HT1080 (cell line): ENCODE results near the gene UGGT2. TPM values are rescaled to one million over a fixed set of nuclear protein-coding genes. Genes with fewer than 3 reads are reported as not detected.
"Not testable (repeated sequence)": the region's sequence is repeated elsewhere in the genome, so short reads cannot be mapped to it uniquely, and the experiment has no call there.

Experiments used
- DNase-seq: peaks from one replicate; pipeline ENCODE4 v3.0.0-alpha.2; 2015; ENCODE audit warnings: low read depth
- total RNA-seq: library from RNA; depleted of rRNA; stranded (reverse); fragments of >200 nt; shearing (Covaris generic); gene quantifications from 2 replicates; pipeline ENCODE4 v1.2.3, GENCODE V29; 2014

UGGT2 gene
- total RNA-seq, 1 experiment from 2014 or later: 24.5 TPM

- not testable (repeated sequence) for DNase-seq
Observed at GRCh38 chr13:96050955-96051354, 2.2 kb downstream of the UGGT2 start.

DNA sequence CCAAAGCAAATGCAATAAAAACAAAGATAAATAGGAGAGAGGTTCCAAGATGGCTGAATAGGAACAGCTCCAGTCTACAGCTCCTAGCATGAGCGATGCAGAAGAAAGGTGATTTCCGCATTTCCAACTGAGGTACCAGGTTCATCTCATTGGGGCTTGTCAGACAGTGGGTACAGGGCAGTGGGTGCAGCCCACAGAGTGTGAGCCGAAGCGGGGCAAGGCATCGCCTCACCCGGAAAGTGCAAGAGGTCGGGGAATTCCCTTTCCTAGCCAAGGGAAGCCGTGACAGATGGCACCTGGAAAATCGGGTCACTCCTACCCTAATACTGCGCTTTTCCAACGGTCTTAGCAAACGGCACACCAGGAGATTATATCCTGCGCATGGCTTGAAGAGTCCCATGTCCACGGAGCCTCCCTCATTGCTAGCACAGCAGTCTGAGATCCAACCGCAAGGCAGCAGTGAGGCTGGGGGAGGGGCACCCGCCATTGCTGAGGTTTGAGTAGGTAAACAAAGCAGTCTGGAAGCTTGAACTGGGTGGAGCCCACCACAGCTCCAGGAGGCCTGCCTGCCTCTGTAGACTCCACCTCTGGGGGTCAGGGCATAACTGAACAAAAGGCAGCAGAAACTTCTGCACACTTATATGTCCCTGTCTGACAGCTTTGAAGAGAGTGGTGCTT is 6.6 kb downstream of the UGGT2 start:
- DNase-seq: not testable (repeated sequence)

- no peak for DNase-seq
Observed at GRCh38 chr13:96044238-96044637, 9.0 kb downstream of the UGGT2 start.

GRCh38 chr13:96041326-96042110 is 11.7 kb downstream of the UGGT2 start:
- no peak for DNase-seq

- DNase-seq: no peak
Observed at GRCh38 chr13:96036515-96036914, 16.7 kb downstream of the UGGT2 start.

GRCh38 chr13:96034662-96035061 is 18.5 kb downstream of the UGGT2 start:
- no peak for DNase-seq

DNA sequence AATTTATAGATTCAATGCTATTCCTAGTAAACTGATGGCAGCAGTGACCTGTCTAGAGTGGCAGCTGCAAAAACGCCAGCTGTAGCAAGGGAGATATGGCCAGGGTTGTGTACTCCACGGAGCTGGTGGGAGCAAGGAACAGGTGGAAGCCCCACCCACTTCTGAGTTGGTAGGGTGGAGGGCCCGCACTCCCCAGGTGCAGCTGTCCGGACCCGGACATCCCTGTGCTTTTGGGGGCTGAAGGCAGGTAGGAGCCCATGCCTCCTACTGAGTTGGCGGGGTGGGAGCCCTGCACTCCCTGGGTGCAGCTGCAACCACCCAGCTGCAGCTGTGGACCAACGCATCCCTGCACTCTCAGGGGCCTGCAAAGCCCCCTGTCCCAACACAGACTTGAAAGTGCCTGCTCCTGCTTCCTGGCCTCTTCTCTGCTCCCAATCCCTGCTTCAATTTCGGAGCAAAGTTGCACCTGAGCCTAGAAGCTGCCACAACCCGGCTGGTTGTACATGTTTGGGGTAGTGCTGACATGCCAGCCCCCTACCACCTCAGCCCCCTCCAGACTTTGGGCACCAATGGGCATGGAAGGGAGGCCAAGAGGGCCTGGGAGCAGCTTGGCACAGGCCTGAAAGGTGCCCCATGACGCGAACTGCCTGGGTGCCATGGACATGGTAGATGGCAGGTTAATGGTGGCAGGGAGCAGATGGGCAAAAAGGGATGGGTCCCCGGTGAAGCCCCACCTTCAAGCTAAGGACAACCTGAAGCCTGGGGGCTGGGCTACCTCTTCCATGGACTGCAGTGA is 19.8 kb downstream of the UGGT2 start:
- DNase-seq: no peak

DNA sequence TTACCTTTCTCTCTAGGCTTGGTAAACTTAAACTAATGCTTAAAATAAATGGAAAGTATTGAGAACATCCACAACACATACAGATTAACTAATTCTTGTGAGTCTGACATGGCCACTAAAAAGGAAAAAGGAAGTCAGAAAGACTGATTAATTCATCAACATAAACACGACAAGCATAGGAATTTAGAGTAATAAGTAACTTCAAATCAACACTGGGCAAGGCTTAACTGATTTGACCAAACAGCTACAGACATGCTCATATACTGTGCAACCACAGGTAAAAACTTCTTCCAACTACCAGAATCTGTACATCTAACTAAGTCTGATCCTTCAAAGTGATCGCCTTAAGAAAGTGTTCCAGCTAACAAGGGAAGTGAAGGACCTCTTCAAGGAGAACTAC is 20.5 kb downstream of the UGGT2 start:
- DNase-seq: no peak

DNA sequence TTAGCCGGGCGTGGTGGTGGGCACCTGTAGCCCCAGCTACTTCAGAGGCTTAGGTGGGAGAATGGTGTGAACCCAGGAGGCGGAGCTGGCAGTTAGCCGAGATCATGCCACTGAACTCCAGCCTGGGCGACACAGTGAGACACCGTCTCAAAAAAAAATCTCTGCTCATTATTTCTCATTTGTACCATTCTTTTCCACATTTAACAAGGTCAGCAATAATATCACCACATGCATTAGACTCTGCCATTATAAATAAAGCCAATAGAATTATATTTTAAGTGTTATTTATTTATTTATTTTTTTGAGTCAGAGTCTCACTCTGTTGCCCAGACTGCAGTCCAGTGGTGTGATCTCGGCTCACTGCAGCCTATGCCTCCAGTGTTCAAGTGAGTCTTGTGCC is 24.2 kb downstream of the UGGT2 start:
- no peak for DNase-seq

GRCh38 chr13:96027496-96027895 is 25.7 kb downstream of the UGGT2 start:
- DNase-seq: no peak

DNA sequence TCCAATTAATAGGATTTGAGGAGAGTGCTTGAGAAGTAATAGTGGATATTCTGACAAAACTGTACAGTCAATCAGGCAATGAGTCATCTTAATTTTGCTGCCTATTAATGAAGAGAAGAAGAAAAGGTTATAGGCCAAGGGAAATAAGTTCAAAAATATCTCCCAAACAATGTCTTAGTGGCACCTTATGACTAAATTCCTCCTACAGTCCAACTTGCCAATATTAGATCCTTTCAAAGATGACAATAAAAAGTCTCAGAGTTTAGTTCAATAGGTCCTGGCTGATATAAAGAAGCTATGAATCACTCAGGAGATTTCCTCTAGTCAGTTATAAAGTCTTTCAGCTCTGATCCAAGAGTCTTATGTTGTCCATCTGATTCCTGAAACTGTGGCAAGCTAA is 27.9 kb downstream of the UGGT2 start:
- peak; percentile 39 for DNase-seq

- DNase-seq: no peak
Observed at GRCh38 chr13:96020931-96021330, 32.3 kb downstream of the UGGT2 start.

- peak; percentile 65 for DNase-seq
Observed at GRCh38 chr13:96020155-96020575, 33.0 kb downstream of the UGGT2 start.

DNA sequence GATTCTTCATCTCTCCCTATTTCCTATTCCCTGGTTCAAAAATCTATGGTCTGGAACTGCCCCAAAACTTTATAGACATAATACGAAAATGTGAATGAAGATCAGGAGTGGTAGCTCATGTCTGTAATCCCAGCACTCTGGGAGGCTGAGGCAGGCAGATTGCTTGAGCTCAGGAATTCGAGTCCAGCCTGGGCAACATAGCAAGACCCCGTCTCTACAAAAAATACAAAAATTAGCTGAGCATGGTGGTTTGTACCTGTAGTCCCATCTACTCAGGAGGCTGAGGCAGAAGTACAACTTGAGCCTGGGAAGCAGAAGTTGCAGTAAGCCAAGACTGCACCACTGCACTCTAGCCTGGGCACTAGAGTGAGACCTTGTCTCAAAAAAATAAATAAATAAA is 35.1 kb downstream of the UGGT2 start:
- no peak for DNase-seq

DNA sequence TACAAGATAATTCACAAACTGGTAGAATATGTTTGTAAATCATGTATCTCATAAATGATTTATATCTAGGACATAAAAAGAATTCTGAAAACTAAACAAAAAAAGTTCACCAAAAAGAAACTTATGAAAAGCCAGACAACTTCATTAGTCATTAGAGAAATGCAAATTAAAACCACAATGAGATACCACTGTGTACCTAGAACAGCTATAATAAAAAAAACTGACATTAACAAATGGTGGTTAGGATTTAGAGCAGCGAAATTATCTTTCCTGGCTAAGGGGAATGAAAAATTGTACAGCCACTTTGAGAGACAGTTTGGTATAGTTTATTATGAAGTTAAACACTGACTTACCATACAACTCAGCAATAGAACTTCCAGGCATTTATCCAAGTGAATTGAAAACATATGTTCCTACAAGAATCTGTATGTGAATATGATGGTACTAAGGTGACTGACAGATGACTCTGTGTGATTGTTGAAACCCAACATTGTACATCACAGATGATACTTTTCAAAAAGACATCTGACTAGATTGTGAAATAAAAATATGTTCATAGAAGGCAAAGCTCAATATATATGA is 41.8 kb downstream of the UGGT2 start:
- no peak for DNase-seq

DNA sequence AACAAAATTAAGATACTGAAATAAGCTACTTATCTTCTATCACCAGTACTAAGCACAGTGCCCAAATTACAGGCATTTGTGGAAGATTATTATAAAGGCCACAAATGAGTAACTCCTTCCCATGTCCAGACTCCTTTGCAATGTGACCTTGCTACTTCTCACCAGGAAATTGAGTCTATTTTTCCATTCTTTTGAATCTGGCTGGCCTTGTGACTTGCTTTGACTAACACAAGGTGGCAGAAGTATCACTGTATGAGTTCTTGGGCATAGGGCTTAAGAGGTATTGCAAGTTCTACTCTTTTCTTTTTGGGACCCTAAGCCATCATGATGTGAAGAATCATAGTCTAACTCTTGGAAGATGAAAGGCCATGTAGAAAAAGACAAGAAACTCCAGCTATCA is 49.9 kb downstream of the UGGT2 start:
- peak; percentile 38 for DNase-seq

- DNase-seq: no peak
Observed at GRCh38 chr13:96002322-96003131, 50.7 kb downstream of the UGGT2 start.

- DNase-seq: no peak
Observed at GRCh38 chr13:96000069-96000468, 53.1 kb downstream of the UGGT2 start.

DNA sequence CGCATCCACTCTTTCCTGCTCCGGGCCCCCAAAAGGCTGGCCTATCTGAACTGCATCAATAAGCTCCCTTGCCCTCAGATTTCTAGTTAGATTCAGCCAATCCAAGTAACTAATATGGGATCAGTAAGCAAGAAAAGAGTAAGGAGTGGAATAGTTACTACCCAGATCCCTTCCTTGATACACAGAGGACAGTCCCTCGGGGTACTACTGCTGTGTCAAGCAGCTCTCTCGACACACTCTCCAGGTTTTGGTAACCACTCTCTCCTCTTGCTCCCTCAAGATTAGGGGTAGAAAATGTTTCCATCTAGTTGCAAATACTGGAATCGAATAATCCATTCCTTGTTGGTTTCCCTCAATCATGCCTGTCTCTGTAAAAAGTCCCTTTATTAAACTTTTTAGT is 65.4 kb downstream of the UGGT2 start:
- DNase-seq: no peak

- DNase-seq: no peak
Observed at GRCh38 chr13:95982144-95982543, 71.1 kb downstream of the UGGT2 start.

DNA sequence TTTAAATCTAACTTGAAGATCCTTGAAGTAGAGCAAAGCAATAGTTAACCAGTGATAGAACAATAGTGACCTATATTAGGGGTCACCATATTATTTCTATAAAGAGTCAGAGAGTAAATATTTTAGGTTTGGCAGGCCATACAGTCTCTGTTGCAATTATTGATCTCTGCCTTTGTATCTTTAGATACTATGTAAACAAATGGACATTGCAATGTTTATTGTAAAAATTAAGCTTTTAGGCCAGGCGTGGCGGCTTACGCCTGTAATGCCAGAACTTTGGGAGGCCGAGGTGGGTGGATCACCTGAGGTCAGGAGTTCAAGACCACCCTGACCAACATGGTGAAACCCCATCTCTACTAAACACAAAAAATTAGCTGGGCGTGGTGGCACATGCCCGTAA is 80.5 kb downstream of the UGGT2 start:
- not testable (repeated sequence) for DNase-seq
